OCI-LY1 (cell line): Measurements from ENCODE around the gene ZFP36L2.

Experiments used
- H2AFZ ChIP-seq: fragments of 200-600 bp; sonication (generic), shearing (Covaris generic); 2 replicates; pipeline ENCODE4 v1.6.0; 2014; ENCODE audit warnings: antibody characterized with exemption, mild to moderate bottlenecking, low read length
- H3F3A ChIP-seq: fragments of 200-600 bp; sonication (generic), shearing (Covaris generic); 2 replicates; pipeline ENCODE4 v1.6.0; 2014; ENCODE audit warnings: mild to moderate bottlenecking, antibody characterized with exemption, low read length, moderate library complexity; ENCODE audit not compliant: insufficient read depth
- H3K27ac ChIP-seq: fragments of 200-600 bp; sonication (generic); 2 replicates; pipeline ENCODE4 v1.5.1; 2014; ENCODE audit warnings: low read length, mixed run types, mild to moderate bottlenecking, low read depth; ENCODE audit not compliant: poor library complexity, severe bottlenecking
- H3K27me3 ChIP-seq: fragments of 200-600 bp; sonication (generic); 2 replicates; pipeline ENCODE4 v1.6.0; 2014; ENCODE audit warnings: antibody characterized with exemption, mild to moderate bottlenecking, low read length, moderate library complexity; ENCODE audit not compliant: insufficient read depth
- H3K36me3 ChIP-seq: fragments of 200-600 bp; sonication (generic); 2 replicates; pipeline ENCODE4 v1.6.1; 2014; ENCODE audit warnings: mild to moderate bottlenecking, antibody characterized with exemption, low read length, moderate library complexity, mixed read lengths; ENCODE audit not compliant: insufficient read depth
- H3K4me1 ChIP-seq: fragments of 200-600 bp; sonication (generic); 2 replicates; pipeline ENCODE4 v1.5.1; 2014; ENCODE audit warnings: mild to moderate bottlenecking, low read length, moderate library complexity; ENCODE audit not compliant: insufficient read depth, severe bottlenecking
- H3K4me2 ChIP-seq: fragments of 200-600 bp; sonication (generic), shearing (Covaris generic); 2 replicates; pipeline ENCODE4 v1.6.1; 2014; ENCODE audit warnings: low read length
- H3K4me3 ChIP-seq: fragments of 200-600 bp; sonication (generic); 2 replicates; pipeline ENCODE4 v1.5.1; 2014; ENCODE audit warnings: low read length, low read depth, mild to moderate bottlenecking, mixed read lengths; ENCODE audit not compliant: poor library complexity, severe bottlenecking
- H3K79me2 ChIP-seq: fragments of 200-600 bp; shearing (Covaris generic); 2 replicates; pipeline ENCODE4 v1.6.1; 2016; ENCODE audit warnings: mixed run types, low read length, mixed read lengths; ENCODE audit not compliant: insufficient read depth
- H3K9ac ChIP-seq: fragments of 200-600 bp; sonication (generic), shearing (Covaris generic); 2 replicates; pipeline ENCODE4 v1.6.1; 2014; ENCODE audit warnings: mild to moderate bottlenecking, low read length, mixed read lengths
- H3K9me2 ChIP-seq: fragments of 200-600 bp; sonication (generic), shearing (Covaris generic); 2 replicates; pipeline ENCODE4 v1.6.1; 2014; ENCODE audit warnings: low read depth, mild to moderate bottlenecking, low read length, mixed read lengths
- H3K9me3 ChIP-seq: fragments of 200-600 bp; shearing (Covaris generic); 2 replicates; pipeline ENCODE4 v1.6.1; 2014; ENCODE audit warnings: low read length, mixed read lengths
- H4K20me1 ChIP-seq: fragments of 200-600 bp; sonication (generic), shearing (Covaris generic); 2 replicates; pipeline ENCODE4 v1.6.0; 2016; ENCODE audit warnings: mild to moderate bottlenecking, low read length; ENCODE audit not compliant: insufficient read depth
- EZH2 ChIP-seq: fragments of 200-600 bp; sonication (generic), shearing (Covaris generic); IDR thresholded peaks from 2 replicates; pipeline ENCODE4 v1.8.0; 2017; ENCODE audit warnings: borderline replicate concordance, mixed run types, mild to moderate bottlenecking, antibody characterized with exemption, low read length, moderate library complexity, mixed read lengths
- TF ChIP-seq, protein P1 (sequence below): fragments of 200-600 bp; sonication (generic), shearing (Covaris generic); IDR thresholded peaks from 2 replicates; pipeline ENCODE4 v1.5.1; 2017; ENCODE audit warnings: mild to moderate bottlenecking, antibody characterized with exemption, low read length, moderate library complexity, mixed read lengths

Gene ZFP36L2

GRCh38 chr2:43267381-43267780, 41.0 kb upstream of the ZFP36L2 start:
- Histone ChIP-seq H3K9me2 (no peaks in the 10 kb centered on the region), H3K27me3 (no peaks in the 10 kb centered on the region), H3K4me3 (no peak overlapping the region), H3K36me3 (peaks cover 4% of the 10 kb centered on the region; the same call in 1 of the 2 replicates), H3K9me3 (no peaks in the 10 kb centered on the region), H3F3A (no peaks in the 10 kb centered on the region), H3K4me2 (no peak overlapping the region), H3K79me2 (no peaks in the 10 kb centered on the region), H3K9ac (no peak overlapping the region), H3K4me1 (no peaks in the 10 kb centered on the region), H4K20me1 (no peaks in the 10 kb centered on the region), H2AFZ (no peak overlapping the region), H3K27ac (no peak overlapping the region)
- TF ChIP-seq, protein P1, sequence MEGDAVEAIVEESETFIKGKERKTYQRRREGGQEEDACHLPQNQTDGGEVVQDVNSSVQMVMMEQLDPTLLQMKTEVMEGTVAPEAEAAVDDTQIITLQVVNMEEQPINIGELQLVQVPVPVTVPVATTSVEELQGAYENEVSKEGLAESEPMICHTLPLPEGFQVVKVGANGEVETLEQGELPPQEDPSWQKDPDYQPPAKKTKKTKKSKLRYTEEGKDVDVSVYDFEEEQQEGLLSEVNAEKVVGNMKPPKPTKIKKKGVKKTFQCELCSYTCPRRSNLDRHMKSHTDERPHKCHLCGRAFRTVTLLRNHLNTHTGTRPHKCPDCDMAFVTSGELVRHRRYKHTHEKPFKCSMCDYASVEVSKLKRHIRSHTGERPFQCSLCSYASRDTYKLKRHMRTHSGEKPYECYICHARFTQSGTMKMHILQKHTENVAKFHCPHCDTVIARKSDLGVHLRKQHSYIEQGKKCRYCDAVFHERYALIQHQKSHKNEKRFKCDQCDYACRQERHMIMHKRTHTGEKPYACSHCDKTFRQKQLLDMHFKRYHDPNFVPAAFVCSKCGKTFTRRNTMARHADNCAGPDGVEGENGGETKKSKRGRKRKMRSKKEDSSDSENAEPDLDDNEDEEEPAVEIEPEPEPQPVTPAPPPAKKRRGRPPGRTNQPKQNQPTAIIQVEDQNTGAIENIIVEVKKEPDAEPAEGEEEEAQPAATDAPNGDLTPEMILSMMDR = no peak
- no peak for TF ChIP-seq EZH2

- Histone ChIP-seq H3K4me2 (no peak overlapping the region), H3K36me3 (peaks cover 4% of the 10 kb centered on the region; the same call in 1 of the 2 replicates), H3K4me1 (no peaks in the 10 kb centered on the region), H3K27me3 (no peaks in the 10 kb centered on the region), H4K20me1 (no peaks in the 10 kb centered on the region), H3K27ac (no peak overlapping the region), H3F3A (no peaks in the 10 kb centered on the region), H3K9ac (no peak overlapping the region), H2AFZ (no peak overlapping the region), H3K79me2 (no peaks in the 10 kb centered on the region), H3K9me3 (no peaks in the 10 kb centered on the region), H3K9me2 (no peaks in the 10 kb centered on the region), H3K4me3 (no peak overlapping the region)
- TF ChIP-seq, protein P1 = no peak
- TF ChIP-seq EZH2 = no peak
These were observed 40.3 kb upstream of the ZFP36L2 start for GRCh38 chr2:43266711-43267111.

DNA sequence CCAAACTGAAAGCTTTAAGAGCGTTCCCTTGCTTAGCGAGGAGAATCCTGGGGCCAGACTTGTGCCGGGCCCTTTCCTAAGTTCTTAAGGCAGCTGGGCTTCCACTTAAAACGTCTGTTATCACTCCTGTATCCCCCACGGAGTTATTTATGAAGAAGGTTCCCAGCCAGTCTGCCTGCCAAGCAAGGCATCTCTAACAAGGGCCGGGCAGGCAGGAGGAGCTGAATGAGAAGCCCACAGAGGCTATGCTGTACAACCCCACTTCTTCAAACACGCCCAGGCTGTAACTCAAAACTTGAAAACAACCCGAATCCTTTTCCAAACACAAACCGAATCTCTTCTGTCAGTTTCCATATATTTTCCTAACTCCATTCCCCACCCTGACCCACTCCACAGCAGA, 39.0 kb upstream of the ZFP36L2 start:
- H3K27me3 ChIP-seq = no peaks in the 10 kb centered on the region
- no peaks in the 10 kb centered on the region for H3K9me2 ChIP-seq
- H2AFZ ChIP-seq = no peak overlapping the region
- no peak for TF ChIP-seq EZH2
- TF ChIP-seq, protein P1 = no peak
- H3K4me2 ChIP-seq = no peak overlapping the region
- no peaks in the 10 kb centered on the region for H3K79me2 ChIP-seq
- no peaks in the 10 kb centered on the region for H4K20me1 ChIP-seq
- no peak overlapping the region for H3K4me3 ChIP-seq
- H3K27ac ChIP-seq = no peak overlapping the region
- H3K9me3 ChIP-seq = no peaks in the 10 kb centered on the region
- no peaks in the 10 kb centered on the region for H3K4me1 ChIP-seq
- H3K36me3 ChIP-seq = no peaks in the 10 kb centered on the region
- no peak overlapping the region for H3K9ac ChIP-seq
- no peaks in the 10 kb centered on the region for H3F3A ChIP-seq
